HepG2 (cell line): Measurements from ENCODE around the gene DLX4. TPM values are rescaled to one million over a fixed set of nuclear protein-coding genes. Genes with fewer than 3 reads are reported as not detected.

Source experiments
- ATAC-seq: fragments of 200-7000 bp; cut with Tn5 transposase; 3 replicates; pipeline ENCODE4 v1.9.1; 2020; ENCODE audit warnings: mild to moderate bottlenecking, moderate library complexity
- BruUV-seq: library from RNA; stranded (reverse); fragments of 400-500 nt; replicated peaks from 2 replicates; lab custom pipeline; 2021; lab: Mats Ljungman, UMichigan
- CTCF ChIA-PET: fragments of 300-600 bp; formaldehyde crosslinking; extraction: SDS; loops from one replicate; lab custom pipeline; 2021; ENCODE audit warnings: low total read pairs, inconsistent platforms, low intra/inter-chr PET ratio; lab: Yijun Ruan, JAX
- POLR2A ChIA-PET: fragments of 350-600 bp; sonication (Branson Sonifier 250); formaldehyde crosslinking; loops from one replicate; lab custom pipeline; 2020; ENCODE audit warnings: antibody characterized with exemption, inconsistent platforms; lab: Yijun Ruan, JAX
- DNase-seq: peaks from one replicate; pipeline ENCODE4 v3.0.0-alpha.2; 2015; ENCODE audit warnings: low spot score
- FAIRE-seq: peaks from 3 replicates; lab custom pipeline; 2011; peaks lifted over from hg19 to GRCh38; lab: Jason Lieb, UNC
- H2AFZ ChIP-seq: one replicate; pipeline ENCODE4 v1.6.1; 2011; ENCODE audit warnings: low read length, inconsistent platforms
- H3K27ac ChIP-seq: fragments of 300-600 bp; 3 replicates; pipeline ENCODE4 v1.8.0; 2011; ENCODE audit warnings: mixed run types, mild to moderate bottlenecking, mixed read lengths, low read length, inconsistent platforms; ENCODE audit not compliant: insufficient read depth; ENCODE audit errors: extremely low read length
- H3K27me3 ChIP-seq, 2 experiments: fragments of 200-600 bp in 1 of 2; 2 replicates in 1 of 2; 3 replicates in 1 of 2; pipeline versions ENCODE4 v1.6.0 to v1.8.0; 2011; ENCODE audit warnings: low read length in 2 of 2, mild to moderate bottlenecking in 2 of 2, moderate library complexity in 2 of 2, inconsistent platforms in 1 of 2; ENCODE audit not compliant: insufficient read depth in 2 of 2, control insufficient read depth in 1 of 2
- H3K36me3 ChIP-seq, 2 experiments: fragments of 200-600 bp in 1 of 2; replicated peaks in 1 of 2; 2 replicates in 1 of 2; 3 replicates in 1 of 2; pipeline versions ENCODE4 v1.5.1 to v1.8.0; 2011; ENCODE audit warnings: low read length in 2 of 2, inconsistent platforms in 1 of 2; ENCODE audit not compliant: insufficient read depth in 2 of 2, control insufficient read depth in 1 of 2
- H3K4me1 ChIP-seq: 2 replicates; pipeline ENCODE4 v1.5.1; 2012; ENCODE audit warnings: low read length, inconsistent platforms; ENCODE audit not compliant: insufficient read depth
- H3K4me2 ChIP-seq: 2 replicates; pipeline ENCODE4 v1.6.0; 2011; ENCODE audit warnings: low read depth, low read length, inconsistent platforms
- H3K4me3 ChIP-seq, 3 experiments: fragments of 200-600 bp in 1 of 3; sonication (generic), shearing (Covaris generic) in 1 of 3; replicated peaks in 1 of 3; 2 replicates each; pipeline ENCODE4 v1.5.1; 2011 to 2016; ENCODE audit warnings: low read length in 3 of 3, inconsistent platforms in 2 of 3, low read depth in 2 of 3, mild to moderate bottlenecking in 2 of 3, control low read depth in 1 of 3, mixed read lengths in 1 of 3; ENCODE audit not compliant: insufficient read depth in 1 of 3
- H3K79me2 ChIP-seq: one replicate; pipeline ENCODE4 v1.6.1; 2011; ENCODE audit warnings: low read length, inconsistent platforms; ENCODE audit not compliant: insufficient read depth
- H3K9ac ChIP-seq: 2 replicates; pipeline ENCODE4 v1.6.0; 2011; ENCODE audit warnings: mild to moderate bottlenecking, low read depth, low read length, inconsistent platforms; ENCODE audit not compliant: insufficient read depth
- H3K9me3 ChIP-seq: 2 replicates; pipeline ENCODE4 v1.5.1; 2012; ENCODE audit warnings: mild to moderate bottlenecking, low read length
- H4K20me1 ChIP-seq: 2 replicates; pipeline ENCODE4 v1.6.0; 2011; ENCODE audit warnings: inconsistent platforms, mild to moderate bottlenecking, low read length, moderate library complexity; ENCODE audit not compliant: insufficient read depth
- ZBTB7A ChIP-seq: sonication (generic); formaldehyde crosslinking; IDR thresholded peaks from 2 replicates; pipeline ENCODE4 v1.8.0; 2022; ENCODE audit warnings: mild to moderate bottlenecking, missing genetic modification reagents
- ZMAT3 ChIP-seq: sonication (generic); formaldehyde crosslinking; conservative IDR thresholded peaks from 2 replicates; pipeline ENCODE4 v1.7.0; 2021; ENCODE audit warnings: missing genetic modification reagents
- ZMYM3 ChIP-seq: sonication (generic); formaldehyde crosslinking; IDR thresholded peaks from 2 replicates; pipeline ENCODE4 v1.5.1; 2020; ENCODE audit warnings: mild to moderate bottlenecking, missing genetic modification reagents
- ZNF205 ChIP-seq: IDR thresholded peaks from 2 replicates; pipeline ENCODE4 v1.6.1; 2018; ENCODE audit warnings: missing biosample characterization, missing genetic modification reagents
- ZNF564 ChIP-seq: sonication (generic); formaldehyde crosslinking; IDR thresholded peaks from 2 replicates; pipeline ENCODE4 v1.8.1; 2023; ENCODE audit warnings: mild to moderate bottlenecking, missing genetic modification reagents
- ZNF768 ChIP-seq: sonication (generic); formaldehyde crosslinking; IDR thresholded peaks from 2 replicates; pipeline ENCODE4 v1.4.0; 2020; ENCODE audit warnings: missing genetic modification reagents
- WGBS: methylation state at CpG from one replicate; pipeline ENCODE4 v1.1.6; 2017; ENCODE audit warnings: low lambda C conversion rate; 5-methylcytosine and 5-hydroxymethylcytosine counted together
- in situ Hi-C: cut with HindIII; loops from 2 replicates; pipeline ENCODE4 v1.10.0; 2017; ENCODE audit warnings: low pct_unique_long_range_greater_than_20kb; ENCODE audit not compliant: extremely low pct_ligation_motif_present
- intact Hi-C: fragments of 100-400 bp; cut with micrococcal nuclease; formaldehyde crosslinking; loops from one replicate; pipeline ENCODE4 v1.10.0; 2022; ENCODE audit not compliant: unreplicated experiment
- polyA plus RNA-seq, 8 experiments: library from polyadenylated mRNA; depleted of rRNA in 3 of 8; stranded (reverse) in 7 of 8; unstranded in 1 of 8; fragments of >200 nt; fragmentation: Illumina TruSeq in 4 of 8; extraction: Trizol in 4 of 8; gene quantifications; 2 replicates each; pipeline versions ENCODE4 v1.2.1 to v1.2.3, GENCODE V29; 2011 to 2016; ENCODE audit warnings: low read depth in 4 of 8, missing spikeins in 1 of 8, mixed read lengths in 1 of 8; ENCODE audit not compliant: insufficient read depth in 1 of 8
- total RNA-seq, 5 experiments: library from RNA; depleted of rRNA; stranded (reverse); fragments of >200 nt; fragmentation: Illumina TruSeq; extraction: Trizol; gene quantifications; 2 replicates each; pipeline ENCODE4 v1.2.3, GENCODE V29; 2016; ENCODE audit warnings: low read depth in 1 of 5
- TF ChIP-seq, protein P1 (sequence below): conservative IDR thresholded peaks from 2 replicates; pipeline ENCODE4 v1.6.1; 2018; ENCODE audit warnings: missing genetic modification reagents
- TF ChIP-seq, protein P2 (sequence below): sonication (generic); formaldehyde crosslinking; IDR thresholded peaks from 2 replicates; pipeline ENCODE4 v1.4.0; 2020; ENCODE audit warnings: missing genetic modification reagents

Gene DLX4
- total and polyA plus RNA-seq, 2 of the 13 experiments (the other 11 are each of a cell fraction or from before 2014, with no cell fraction given): 0.55 to 2.3 TPM

DNA sequence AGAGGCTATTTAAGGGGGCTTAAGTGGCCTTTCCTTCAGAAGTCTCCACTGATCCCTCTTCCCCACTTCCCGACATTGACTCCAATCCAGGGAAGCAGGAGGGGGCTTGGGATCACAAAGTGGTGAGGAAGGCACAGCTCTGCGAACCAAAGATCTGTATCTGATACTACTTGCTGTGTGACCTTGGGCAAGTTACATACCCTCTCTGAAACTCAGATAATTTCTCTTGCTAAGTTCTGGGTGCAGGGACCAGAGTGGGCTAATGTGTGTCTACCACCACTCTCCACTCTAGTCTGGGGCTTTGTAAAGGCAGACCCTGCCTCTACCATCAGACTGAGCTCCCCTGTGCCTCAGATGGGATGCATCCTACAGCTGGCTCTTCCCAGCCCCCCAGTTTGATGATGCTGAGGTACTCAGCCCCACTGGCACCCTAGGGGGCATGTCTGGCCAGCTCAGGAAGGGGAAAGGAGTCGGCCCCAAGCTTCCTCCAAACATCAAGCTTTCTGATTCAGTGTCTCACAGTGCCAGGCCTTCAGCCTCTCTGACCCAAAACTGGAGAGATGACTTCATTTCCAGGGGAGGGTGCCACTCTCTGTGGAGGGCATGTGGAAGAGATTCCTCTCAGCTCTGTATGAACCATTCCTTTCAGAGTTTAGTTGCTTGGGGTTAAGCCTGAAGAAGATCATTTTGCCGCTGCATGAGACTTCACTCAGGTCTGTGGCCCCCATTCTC, 10.9 kb downstream of the DLX4 start:
- TF ChIP-seq, protein P1, sequence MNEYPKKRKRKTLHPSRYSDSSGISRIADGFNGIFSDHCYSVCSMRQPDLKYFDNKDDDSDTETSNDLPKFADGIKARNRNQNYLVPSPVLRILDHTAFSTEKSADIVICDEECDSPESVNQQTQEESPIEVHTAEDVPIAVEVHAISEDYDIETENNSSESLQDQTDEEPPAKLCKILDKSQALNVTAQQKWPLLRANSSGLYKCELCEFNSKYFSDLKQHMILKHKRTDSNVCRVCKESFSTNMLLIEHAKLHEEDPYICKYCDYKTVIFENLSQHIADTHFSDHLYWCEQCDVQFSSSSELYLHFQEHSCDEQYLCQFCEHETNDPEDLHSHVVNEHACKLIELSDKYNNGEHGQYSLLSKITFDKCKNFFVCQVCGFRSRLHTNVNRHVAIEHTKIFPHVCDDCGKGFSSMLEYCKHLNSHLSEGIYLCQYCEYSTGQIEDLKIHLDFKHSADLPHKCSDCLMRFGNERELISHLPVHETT (CRISPR knock-in tag): no peak
- TF ChIP-seq ZNF205 (CRISPR knock-in tag): no peak
- TF ChIP-seq, protein P2, sequence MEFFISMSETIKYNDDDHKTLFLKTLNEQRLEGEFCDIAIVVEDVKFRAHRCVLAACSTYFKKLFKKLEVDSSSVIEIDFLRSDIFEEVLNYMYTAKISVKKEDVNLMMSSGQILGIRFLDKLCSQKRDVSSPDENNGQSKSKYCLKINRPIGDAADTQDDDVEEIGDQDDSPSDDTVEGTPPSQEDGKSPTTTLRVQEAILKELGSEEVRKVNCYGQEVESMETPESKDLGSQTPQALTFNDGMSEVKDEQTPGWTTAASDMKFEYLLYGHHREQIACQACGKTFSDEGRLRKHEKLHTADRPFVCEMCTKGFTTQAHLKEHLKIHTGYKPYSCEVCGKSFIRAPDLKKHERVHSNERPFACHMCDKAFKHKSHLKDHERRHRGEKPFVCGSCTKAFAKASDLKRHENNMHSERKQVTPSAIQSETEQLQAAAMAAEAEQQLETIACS (CRISPR knock-in tag): no peak
- peak; percentile 35; the same call in 1 of the 2 replicates for TF ChIP-seq ZMYM3 (CRISPR knock-in tag)
- no peak for TF ChIP-seq ZNF564 (CRISPR knock-in tag)
- no peak for TF ChIP-seq ZBTB7A (CRISPR knock-in tag)
- peak; percentile 91 for TF ChIP-seq ZNF768
- TF ChIP-seq ZMAT3: no peak
- TF ChIP-seq, all 625 proteins: peak for 2
- CTCF ChIA-PET: no interaction called here
- no peak for ATAC-seq

More for the DNA sequence above, 10.9 kb downstream of the DLX4 start:
- Histone ChIP-seq H3K36me3 (no peaks in the 10 kb centered on the region), H3K27ac (no peak overlapping the region), H3K79me2 (no peaks in the 10 kb centered on the region), H2AFZ (no peak overlapping the region), H3K27me3 (peaks cover 18 to 68% of the 10 kb centered on the region in 2 experiments), H3K4me2 (no peak overlapping the region), H3K4me1 (no peaks in the 10 kb centered on the region), H3K9ac (no peak overlapping the region), H3K4me3 (no peak overlapping the region), H3K9me3 (no peaks in the 10 kb centered on the region), H4K20me1 (no peaks in the 10 kb centered on the region)
- no TSS peak for BruUV-seq
- intact Hi-C loops: no loop called here
- in situ Hi-C loops: no loop called here
- WGBS: 11% methylated on average over 4 of the region's 4 CpGs
- POLR2A ChIA-PET: no interaction called here
- DNase-seq (no peak), FAIRE-seq (no peak)
